Tibial nerve (tissue), 4 donors: ENCODE results near the gene CMTM2.
"Not testable (repeated sequence)": the region's sequence is repeated elsewhere in the genome, so short reads cannot be mapped to it uniquely, and the experiment has no call there.

Source experiments
- EP300 ChIP-seq, 2 donors: sonication (generic); formaldehyde crosslinking; IDR thresholded peaks; one replicate each; pipeline ENCODE4 v1.6.1; 2017; ENCODE audit warnings: antibody characterized with exemption in 2 of 2, mild to moderate bottlenecking in 1 of 2
- POLR2A ChIP-seq, 2 donors: fragments of 450-650 bp; IDR thresholded peaks; one replicate each; pipeline ENCODE4 v1.6.1; 2017; ENCODE audit warnings: antibody characterized with exemption in 2 of 2, mild to moderate bottlenecking in 2 of 2, moderate library complexity in 2 of 2
- TF ChIP-seq, protein P1 (sequence below), 5 experiments: fragments of 200-600 bp in 3 of 5; fragments of 450-650 bp in 2 of 5; sonication (generic) in 3 of 5; IDR thresholded peaks; one replicate each; pipeline ENCODE4 v1.5.1; 2016 to 2019; ENCODE audit warnings: antibody characterized with exemption in 5 of 5, mild to moderate bottlenecking in 3 of 5, moderate library complexity in 2 of 5

DNA sequence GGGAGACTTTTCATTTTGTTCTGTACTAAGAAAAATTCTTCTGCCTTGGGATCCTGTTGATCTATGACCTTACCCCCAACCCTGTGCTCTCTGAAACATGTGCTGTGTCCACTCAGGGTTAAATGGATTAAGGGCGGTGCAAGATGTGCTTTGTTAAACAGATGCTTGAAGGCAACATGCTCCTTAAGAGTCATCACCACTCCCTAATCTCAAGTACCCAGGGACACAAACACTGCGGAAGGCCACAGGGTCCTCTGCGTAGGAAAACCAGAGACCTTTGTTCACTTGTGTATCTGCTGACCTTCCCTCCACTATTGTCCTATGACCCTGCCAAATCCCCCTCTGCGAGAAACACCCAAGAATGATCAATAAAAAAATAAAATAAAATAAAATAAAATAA is 52.3 kb downstream of the CMTM2 start:
- TF ChIP-seq, protein P1, sequence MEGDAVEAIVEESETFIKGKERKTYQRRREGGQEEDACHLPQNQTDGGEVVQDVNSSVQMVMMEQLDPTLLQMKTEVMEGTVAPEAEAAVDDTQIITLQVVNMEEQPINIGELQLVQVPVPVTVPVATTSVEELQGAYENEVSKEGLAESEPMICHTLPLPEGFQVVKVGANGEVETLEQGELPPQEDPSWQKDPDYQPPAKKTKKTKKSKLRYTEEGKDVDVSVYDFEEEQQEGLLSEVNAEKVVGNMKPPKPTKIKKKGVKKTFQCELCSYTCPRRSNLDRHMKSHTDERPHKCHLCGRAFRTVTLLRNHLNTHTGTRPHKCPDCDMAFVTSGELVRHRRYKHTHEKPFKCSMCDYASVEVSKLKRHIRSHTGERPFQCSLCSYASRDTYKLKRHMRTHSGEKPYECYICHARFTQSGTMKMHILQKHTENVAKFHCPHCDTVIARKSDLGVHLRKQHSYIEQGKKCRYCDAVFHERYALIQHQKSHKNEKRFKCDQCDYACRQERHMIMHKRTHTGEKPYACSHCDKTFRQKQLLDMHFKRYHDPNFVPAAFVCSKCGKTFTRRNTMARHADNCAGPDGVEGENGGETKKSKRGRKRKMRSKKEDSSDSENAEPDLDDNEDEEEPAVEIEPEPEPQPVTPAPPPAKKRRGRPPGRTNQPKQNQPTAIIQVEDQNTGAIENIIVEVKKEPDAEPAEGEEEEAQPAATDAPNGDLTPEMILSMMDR (IDR thresholded peaks at IDR 0.05): not testable (repeated sequence)
- not testable (repeated sequence) for TF ChIP-seq POLR2A, EP300 (IDR thresholded peaks at IDR 0.05)
